Effector CD8-positive, alpha-beta T cell (primary cell): ENCODE data around the gene ZNF350.
A peak's percentile ranks its signal among the peaks of the same experiment; 100 is the strongest.
"Not testable (repeated sequence)": the region's sequence is repeated elsewhere in the genome, so short reads cannot be mapped to it uniquely, and the experiment has no call there.

ENCODE experiments used
- DNase-seq: peaks from one replicate; lab custom pipeline; 2025; lab: John Stamatoyannopoulos, UW

ZNF350 gene

DNA sequence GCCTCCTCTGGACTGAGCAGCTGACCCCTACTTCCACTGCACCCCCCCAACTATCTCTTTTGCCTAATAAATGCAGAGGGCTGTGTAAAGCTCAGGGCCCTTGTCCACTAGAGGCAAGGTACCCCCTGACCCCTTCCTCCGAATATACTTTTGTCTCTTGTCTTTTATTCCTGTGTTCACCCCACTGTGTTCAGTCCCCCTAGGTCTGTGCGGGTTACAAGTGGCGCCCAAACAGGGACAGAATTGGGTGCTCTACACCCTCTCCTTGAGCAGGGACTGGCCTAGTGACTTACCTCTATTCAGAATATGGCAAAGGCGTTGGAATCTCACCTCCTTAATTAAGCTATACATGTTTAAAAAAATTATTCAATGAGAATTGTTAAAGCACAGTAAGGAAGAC is 15.0 kb downstream of the ZNF350 start:
- no peak for DNase-seq

DNA sequence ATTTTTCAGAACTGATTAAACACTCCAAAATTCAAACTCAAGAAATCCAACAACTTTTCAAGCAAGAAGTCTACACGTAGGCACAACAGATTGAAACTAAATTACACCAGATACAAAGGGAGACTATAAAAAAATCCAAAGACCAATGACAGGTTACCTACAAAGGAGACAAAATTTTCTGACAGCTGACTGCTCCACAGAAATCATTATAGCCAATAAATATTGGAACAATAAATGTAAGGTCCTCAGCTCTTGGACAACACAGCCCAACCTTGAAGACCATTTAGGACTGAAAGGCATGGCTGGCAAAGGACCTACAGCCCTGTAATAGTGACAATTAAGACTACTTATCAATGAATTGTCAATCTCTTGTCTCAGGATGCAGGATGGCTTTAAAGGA is 15.9 kb downstream of the ZNF350 start:
- no peak for DNase-seq

DNA sequence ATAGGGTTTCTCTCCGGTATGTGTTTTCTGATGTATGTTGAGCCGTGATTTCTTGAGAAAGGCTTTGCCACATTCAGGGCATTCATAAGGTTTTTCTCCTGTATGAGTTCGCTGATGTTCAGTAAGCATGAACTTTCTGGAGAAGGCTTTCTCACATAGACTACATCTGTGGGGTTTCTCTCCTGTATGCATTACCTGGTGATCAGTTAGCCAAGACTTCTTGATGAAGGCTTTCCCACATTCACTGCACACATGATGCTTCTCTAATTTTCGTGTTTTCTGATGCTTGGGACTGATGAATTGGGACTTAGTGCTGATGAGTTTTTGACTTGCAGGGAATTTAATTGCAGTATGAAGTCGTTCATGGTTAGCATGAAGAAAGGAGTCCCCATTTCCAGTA is 21.1 kb downstream of the ZNF350 start:
- DNase-seq = no peak

DNA sequence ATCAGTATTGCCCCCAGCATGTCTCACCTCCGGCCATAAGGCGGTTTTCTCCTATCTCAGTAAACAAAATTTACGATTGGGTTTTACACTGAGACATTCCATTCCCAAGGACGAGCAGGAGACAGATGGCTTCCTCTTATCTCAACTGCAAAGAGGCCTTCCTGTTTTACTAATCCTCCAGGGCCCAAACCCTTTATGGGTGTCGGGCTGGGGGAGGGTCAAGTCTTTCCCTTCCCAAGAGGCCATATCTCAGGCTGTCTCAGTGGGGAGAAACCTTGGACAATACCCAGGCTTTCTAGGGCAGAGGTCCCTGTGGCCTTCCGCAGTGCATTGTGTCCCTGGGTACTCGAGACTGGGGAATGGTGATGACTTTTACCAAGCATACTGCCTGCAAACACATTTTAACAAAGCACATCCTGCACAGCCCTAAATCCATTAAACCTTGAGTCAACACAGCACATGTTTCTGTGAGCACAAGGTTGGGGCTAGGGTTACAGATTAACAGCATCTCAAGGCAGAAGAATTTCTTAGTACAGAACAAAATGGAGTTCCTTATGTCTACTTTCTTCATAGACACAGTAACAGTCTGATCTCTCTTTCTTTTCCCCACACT is 25.9 kb downstream of the ZNF350 start:
- DNase-seq = not testable (repeated sequence)

DNA sequence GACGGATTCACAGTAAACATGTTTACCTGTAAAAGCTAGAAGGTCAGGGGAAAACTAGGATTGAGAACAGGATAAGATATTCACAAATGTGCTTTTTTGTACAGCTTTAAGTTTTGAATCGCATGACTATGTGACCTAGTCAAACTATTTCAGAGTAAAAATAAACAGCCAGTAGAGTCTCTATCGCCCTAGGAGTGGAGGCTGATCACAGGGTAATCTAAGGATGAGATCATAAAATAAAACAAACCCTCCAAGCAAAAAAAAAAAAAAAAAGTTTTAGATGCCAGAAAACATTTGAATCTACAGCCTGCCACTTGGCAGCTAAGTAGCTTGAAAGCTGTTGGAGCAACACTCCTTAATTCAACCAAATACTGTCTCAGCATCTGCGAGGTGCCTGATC is 26.8 kb downstream of the ZNF350 start:
- no peak for DNase-seq

DNA sequence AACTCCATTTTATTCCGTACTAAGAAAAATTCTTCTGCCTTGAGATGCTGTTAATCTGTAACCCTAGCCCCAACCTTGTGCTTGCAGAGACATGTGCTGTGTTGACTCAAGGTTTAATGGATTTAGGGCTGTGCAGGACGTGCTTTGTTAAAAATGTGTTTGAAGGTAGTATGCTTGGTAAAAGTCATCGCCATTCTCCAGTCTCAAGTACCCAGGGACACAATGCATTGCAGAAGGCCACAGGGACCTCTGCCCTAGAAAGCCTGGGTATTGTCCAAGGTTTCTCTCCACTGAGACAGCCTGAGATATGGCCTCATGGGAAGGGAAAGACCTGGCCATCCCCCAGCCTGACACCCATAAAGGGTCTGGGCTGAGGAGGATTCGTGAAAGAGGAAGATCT is 28.8 kb downstream of the ZNF350 start:
- not testable (repeated sequence) for DNase-seq

DNA sequence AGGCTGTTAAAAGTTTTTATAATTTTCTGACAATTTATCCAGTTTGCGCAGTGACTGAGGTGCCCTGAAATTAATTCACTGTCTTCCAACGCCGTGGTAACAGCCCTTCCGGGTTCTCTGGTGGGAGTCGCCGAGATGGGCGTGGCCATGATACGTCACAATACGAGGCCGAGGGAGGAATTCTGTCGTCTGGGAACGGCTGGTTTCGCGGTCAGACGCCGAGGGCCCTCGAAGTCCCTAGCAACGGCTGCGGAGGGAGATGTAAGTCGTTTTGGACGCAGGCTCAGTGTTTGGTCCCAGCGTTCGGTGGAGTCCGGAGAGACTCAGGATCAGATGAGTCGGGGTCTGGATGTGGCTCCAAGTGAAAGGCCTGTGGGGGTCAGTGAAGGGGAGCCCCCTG is 37.7 kb downstream of the ZNF350 start:
- DNase-seq = no peak

DNA sequence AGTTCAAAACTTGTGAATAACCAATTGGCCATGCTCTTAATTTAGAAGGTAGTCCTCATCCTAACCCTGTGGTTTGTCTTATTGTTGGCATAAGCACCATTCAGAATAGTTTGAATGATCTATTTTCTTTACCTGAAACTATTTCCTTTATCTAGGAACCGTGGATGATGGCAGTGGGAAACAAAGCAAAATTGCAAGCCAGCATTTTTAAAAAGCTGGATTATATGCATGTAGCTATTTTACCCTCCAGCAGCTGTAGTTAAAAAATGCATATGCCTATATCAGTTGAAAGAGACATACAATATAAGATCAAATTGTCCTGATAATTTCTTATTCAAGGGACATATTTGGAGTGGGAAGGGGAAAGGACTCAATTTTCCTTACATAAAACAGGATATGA is 40.0 kb downstream of the ZNF350 start:
- no peak for DNase-seq

DNA sequence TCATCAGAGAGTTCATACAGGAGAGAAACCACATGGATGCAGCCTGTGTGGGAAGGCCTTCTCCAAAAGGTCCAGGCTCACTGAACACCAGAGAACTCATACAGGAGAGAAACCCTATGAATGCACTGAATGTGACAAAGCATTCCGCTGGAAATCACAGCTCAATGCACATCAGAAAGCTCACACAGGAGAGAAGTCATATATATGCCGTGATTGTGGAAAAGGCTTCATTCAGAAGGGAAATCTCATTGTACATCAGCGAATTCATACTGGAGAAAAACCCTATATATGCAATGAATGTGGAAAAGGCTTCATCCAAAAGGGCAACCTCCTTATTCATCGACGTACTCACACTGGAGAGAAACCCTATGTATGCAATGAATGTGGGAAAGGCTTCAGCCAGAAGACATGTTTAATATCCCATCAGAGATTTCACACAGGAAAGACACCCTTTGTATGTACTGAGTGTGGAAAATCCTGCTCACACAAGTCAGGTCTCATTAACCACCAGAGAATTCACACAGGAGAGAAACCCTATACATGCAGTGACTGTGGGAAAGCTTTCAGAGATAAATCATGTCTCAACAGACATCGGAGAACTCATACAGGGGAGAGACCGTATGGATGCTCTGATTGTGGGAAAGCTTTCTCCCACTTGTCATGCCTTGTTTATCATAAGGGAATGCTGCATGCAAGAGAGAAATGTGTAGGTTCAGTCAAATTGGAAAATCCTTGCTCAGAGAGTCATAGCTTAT is 41.7 kb downstream of the ZNF350 start:
- no peak for DNase-seq

DNA sequence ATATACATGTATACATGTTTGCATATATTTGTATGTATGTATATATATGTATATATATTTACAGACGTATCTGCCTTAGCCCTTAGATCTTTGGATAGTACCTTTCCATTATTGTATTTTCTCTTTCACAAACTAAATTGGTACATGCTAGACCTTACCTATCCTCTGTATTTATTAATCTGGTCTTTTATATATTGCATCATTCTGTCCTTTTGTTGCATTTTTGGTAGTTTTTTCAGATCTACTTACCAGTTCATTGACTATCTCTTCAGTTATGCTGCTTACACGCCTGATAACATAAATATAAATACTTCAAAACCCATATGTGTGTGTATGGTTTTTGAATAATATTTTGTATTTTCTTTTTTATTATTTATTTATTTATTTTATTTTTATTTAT is 47.7 kb downstream of the ZNF350 start:
- no peak for DNase-seq

DNA sequence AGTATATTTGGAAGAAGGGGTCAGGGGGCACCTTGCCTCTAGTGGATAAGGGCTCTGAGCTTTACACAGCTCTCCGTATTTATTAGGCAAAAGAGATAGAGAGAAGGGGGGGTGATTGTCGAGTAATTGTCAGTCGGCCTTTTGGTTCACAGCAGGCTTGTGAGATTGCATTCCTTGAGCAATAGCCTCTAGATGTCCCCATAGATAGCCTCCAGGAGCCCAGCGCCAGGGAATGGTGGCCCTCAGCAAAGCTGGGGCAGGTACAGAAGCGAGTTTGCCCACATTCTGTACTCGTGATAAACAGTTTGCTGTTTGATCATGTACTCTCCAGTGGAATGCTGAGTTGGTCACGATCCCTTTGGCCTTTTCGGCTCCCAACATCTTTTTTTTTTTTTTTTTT is 54.7 kb downstream of the ZNF350 start:
- no peak for DNase-seq

DNA sequence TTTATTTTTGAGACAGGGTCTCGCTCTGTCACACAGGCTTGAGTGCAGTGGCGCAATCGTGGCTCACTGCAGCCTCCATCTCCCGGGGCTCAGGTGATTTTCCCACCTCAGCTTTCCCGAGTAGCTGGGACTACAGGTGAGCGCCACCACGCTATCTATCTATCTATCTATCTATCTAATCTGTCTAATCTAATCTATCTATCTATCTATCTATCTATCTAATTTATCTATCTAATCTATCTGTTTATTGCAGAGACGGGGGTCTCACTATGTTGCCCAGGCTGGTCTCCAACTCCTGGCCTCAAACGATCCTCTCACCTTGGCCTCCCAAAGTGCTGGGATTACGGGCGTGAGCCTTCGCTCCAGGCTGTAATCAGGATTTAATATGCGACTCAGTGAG is 58.8 kb downstream of the ZNF350 start:
- no peak for DNase-seq

DNA sequence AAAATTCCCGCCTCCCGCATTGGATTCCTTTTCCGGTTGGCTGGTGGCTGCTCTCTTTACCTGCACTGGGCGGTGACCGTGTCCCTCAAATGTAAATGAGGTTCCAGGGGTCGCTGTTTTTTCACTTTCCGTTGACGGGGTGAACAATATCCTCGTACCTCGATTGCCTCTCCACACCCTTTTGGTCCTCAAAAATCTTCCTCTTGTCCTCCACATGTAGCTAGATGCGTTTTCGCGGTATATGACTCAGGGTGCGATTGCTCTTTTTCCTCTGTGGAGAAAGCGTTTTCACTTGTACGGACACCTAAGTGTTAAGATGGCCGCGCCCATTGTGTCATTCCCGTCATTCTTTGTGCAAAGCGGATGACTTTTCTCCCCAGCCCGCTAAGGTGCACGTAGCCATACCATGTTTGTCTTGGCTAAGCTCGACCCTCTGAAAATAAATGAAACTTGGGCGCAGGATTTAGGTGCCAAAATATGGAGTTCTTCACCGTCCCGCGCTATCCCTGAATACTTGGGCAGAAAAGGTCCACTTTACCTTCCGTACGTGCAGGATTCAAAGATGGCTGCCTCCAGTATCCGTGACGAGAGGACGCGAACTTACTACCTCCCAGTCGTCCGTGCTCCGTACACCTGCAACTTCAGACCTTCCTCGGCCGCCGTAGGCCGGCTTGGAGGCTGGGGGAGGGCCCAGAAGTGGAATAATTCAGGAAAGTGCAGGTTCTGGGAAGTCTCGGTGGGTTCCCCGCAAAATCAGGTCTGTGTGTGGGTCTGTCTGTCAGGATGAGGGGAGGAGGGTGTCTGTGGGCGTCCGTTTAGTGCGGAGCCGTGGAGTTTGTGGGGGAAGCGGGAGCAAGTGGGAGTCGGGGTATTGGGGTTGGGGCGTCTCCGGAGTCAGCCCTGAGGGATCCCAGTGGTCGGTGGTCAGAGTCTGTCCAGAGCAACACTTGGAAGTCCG is 59.6 kb downstream of the ZNF350 start, which contains the start of gene ZNF613:
TSS of gene ZNF613 (plus strand) at position 689 of the 958 bp plus-strand sequence. CDS start 8,749 bp downstream, outside the sequence.
- DNase-seq = peak; percentile 68

DNA sequence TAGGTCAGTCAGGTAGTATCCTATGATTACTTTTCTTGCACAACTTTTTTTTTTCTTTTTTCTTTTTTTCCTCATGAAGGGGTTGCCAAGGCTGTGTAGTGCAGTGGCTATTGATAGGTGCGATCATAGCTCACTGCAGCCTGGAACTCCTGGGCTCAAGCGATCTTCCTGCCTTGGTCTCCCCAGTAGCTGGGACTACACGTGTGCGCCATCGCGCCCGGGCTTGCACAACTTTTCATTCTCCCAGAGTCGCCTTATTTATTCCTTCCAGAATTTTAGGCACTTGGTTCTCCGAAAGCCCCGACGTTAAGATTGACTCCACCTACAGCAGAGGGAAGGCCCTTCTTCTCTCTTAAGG is 60.2 kb downstream of the ZNF350 start:
- no peak for DNase-seq

DNA sequence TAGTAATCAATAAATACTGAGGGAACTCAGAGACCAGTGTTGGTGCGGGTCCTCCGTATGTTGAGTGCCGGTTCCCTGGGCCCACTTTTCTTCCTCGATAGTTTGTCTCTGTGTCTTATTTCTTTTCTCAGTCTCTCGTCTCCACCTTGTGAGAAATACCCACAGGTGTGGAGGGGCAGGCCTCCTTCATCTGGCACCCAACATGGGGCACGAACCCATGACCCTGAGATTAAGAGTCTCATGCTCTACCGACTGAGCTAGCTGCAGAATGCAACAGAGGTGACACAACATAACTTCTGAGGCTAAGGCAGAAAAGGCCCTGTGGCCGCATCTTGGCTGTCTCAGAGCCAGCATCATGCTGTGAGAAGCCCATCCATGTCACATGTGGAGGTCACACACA is 64.7 kb downstream of the ZNF350 start:
- no peak for DNase-seq

DNA sequence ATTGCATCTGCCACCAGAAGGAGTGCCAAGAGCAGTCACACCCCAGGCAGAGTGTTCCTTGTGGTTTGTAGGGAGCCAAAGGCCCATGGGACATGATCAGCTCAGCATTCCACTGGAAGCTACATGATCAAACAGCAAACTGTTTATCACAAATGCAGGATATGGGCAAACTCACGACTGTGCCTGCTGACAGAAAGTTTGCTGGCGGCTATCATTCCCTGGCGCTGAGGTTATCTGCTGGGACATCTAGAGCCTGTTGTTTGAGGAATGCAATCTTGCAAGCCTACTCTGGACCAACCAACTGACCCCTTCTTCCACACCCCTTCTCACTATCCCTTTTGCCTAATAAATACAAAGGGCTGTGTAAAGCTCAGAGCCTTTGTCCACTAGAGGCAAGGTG is 67.0 kb downstream of the ZNF350 start:
- no peak for DNase-seq

DNA sequence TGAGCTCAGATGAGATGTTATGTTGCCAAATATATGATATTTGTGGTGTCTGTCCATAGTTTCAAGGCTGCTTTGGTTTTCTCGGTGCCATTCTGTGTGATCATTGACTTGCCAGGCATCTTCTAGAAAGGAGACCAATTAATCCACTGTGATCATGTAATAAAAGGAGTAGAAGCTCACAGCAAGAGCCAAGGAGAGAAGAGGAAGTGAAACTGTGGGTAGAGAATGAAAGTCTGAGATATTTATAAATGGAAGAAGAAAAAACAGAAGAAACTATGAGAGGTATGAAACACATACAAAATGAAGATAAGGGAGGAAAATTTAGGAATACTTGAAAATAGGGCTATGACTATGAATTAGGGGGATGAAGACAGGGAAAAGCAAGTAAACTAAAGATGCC is 70.5 kb downstream of the ZNF350 start:
- DNase-seq = no peak

DNA sequence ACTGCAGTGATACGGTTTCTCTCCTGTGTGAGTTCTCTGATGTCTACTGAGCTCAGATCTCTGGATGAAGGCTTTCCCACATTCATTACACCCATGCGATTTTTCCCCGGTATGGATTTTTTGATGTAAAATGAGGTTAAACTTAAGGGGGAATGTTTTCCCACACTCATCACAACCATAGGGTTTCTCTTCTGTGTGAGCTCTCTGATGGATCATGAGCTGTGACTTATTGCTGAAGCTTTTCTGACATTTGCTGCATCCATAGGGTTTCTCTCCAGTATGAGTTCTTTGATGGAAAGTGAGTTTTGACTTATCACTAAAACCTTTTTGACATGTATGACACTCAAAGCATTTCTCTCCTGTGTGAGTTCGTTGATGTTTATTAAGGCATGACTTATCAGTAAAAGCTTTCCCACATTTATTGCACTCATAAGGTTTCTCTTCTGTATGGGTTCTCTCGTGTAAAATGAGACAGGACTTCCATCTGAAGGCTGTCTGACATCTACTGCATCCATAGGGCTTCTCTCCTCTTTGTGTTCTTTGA is 71.2 kb downstream of the ZNF350 start:
- DNase-seq = no peak
